SK-N-MC (cell line): ENCODE data around the gene STEEP1.
A peak's percentile ranks its signal among the peaks of the same experiment; 100 is the strongest.

Experiments used
- EZH2 ChIP-seq: fragments of 200-600 bp; sonication (generic); IDR thresholded peaks from one replicate; pipeline ENCODE4 v1.6.1; 2017; ENCODE audit warnings: antibody characterized with exemption
- FOXP2 ChIP-seq: optimal IDR thresholded peaks from 2 replicates; pipeline ENCODE3; 2011; ENCODE audit warnings: mild to moderate bottlenecking, moderate library complexity; ENCODE audit not compliant: insufficient read depth; ENCODE audit errors: extremely low read length, control extremely low read depth
- POLR2AphosphoS5 ChIP-seq: IDR thresholded peaks from 2 replicates; pipeline ENCODE4 v1.6.1; 2012; ENCODE audit warnings: mild to moderate bottlenecking, low read depth, low read length, borderline replicate concordance

- TF ChIP-seq EZH2 (no peak), POLR2AphosphoS5 (no peak), FOXP2 (peak; percentile 21)
Observed at GRCh38 chrX:119516157-119516702, 49.0 kb downstream of the STEEP1 start.
